HUDEP-2 (cell line): ENCODE measurements around the gene ANKRD36.
A peak's percentile ranks its signal among the peaks of the same experiment; 100 is the strongest.
"Not testable (repeated sequence)": the region's sequence is repeated elsewhere in the genome, so short reads cannot be mapped to it uniquely, and the experiment has no call there.

Experiments used
- DNase-seq, 76 experiments: peaks; one replicate each; lab custom pipeline; 2025; ENCODE audit not compliant: unreplicated experiment in 76 of 76; lab: John Stamatoyannopoulos, UW

Gene ANKRD36

GRCh38 chr2:97113050-97113881 lies at the start of gene ANKRD36:
ANKRD36 (plus strand) TSS chr2:97113153; CDS start chr2:97113740, 587 bp downstream.
- not testable (repeated sequence) for DNase-seq

GRCh38 chr2:97066030-97066429 lies 46.9 kb upstream of the ANKRD36 start:
- not testable (repeated sequence) for DNase-seq

- no peak for DNase-seq
These were observed 45.5 kb upstream of the ANKRD36 start for GRCh38 chr2:97067279-97068004.

- DNase-seq, result no peak
These were observed 44.9 kb upstream of the ANKRD36 start for GRCh38 chr2:97068074-97068473.

GRCh38 chr2:97068722-97069121 lies 44.2 kb upstream of the ANKRD36 start:
- DNase-seq, result not testable (repeated sequence)

GRCh38 chr2:97070915-97071314 lies 42.0 kb upstream of the ANKRD36 start:
- not testable (repeated sequence) for DNase-seq

GRCh38 chr2:97077213-97077612 lies 35.7 kb upstream of the ANKRD36 start:
- not testable (repeated sequence) for DNase-seq

- DNase-seq, result not testable (repeated sequence)
These were observed 32.1 kb upstream of the ANKRD36 start for GRCh38 chr2:97080855-97081254.

GRCh38 chr2:97082206-97082605 lies 30.7 kb upstream of the ANKRD36 start:
- not testable (repeated sequence) for DNase-seq

- DNase-seq, result not testable (repeated sequence)
These were observed 29.4 kb upstream of the ANKRD36 start for GRCh38 chr2:97083516-97083915.

GRCh38 chr2:97085093-97085492 lies 27.9 kb upstream of the ANKRD36 start:
- DNase-seq, result not testable (repeated sequence)

GRCh38 chr2:97088706-97089105 lies 24.2 kb upstream of the ANKRD36 start:
- DNase-seq, result not testable (repeated sequence)

GRCh38 chr2:97092946-97093345 lies 20.0 kb upstream of the ANKRD36 start:
- not testable (repeated sequence) for DNase-seq

GRCh38 chr2:97093983-97094771 lies 18.8 kb upstream of the ANKRD36 start:
- DNase-seq, result peak in 1 of 76 experiments; percentile 3

GRCh38 chr2:97094772-97095611 lies 18.0 kb upstream of the ANKRD36 start, which contains the start of gene FAHD2B:
FAHD2B (minus strand) TSS chr2:97094882; CDS start chr2:97091706, 3,176 bp downstream.
- DNase-seq, result peak in 69 of 76 experiments; percentile 7 to 81 (median 57)

GRCh38 chr2:97095661-97096060 lies 17.3 kb upstream of the ANKRD36 start:
- DNase-seq, result no peak

- not testable (repeated sequence) for DNase-seq
These were observed 14.1 kb upstream of the ANKRD36 start for GRCh38 chr2:97098786-97099372.

GRCh38 chr2:97106878-97107277 lies 6.1 kb upstream of the ANKRD36 start:
- not testable (repeated sequence) for DNase-seq

- DNase-seq, result not testable (repeated sequence)
These were observed 1.7 kb upstream of the ANKRD36 start for GRCh38 chr2:97111246-97111645.
